GM20000 (cell line): Measurements from ENCODE around the gene INA.
"Not testable (repeated sequence)": the region's sequence is repeated elsewhere in the genome, so short reads cannot be mapped to it uniquely, and the experiment has no call there.

Experiments
- DNase-seq: peaks from one replicate; pipeline ENCODE4 v3.0.0; 2012; ENCODE audit warnings: low spot score
- TF ChIP-seq, protein P1 (sequence below): IDR thresholded peaks from 2 replicates; pipeline ENCODE4 v1.5.1; 2012; ENCODE audit warnings: mild to moderate bottlenecking, control low read depth; ENCODE audit errors: extremely low read depth, missing control alignments

The INA gene

DNA sequence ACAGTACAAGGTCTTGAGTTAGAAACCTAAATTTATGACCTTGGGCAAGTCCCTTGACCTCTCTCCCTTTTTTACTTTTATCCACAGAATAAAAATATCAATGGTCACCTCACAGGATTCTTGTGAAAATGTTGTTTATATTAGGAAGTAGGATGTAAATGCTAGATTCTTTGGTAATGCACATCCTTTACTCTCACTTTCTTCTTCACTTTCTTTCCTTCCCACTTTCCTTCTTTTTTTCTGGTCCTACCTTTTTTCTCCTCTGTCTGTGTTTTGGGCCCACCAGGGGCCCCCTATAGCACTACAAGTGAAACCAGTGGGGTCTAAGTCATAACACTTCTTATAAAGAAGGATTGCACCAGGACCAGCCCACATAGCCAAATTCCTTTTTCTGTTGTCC lies 19.1 kb upstream of the INA start:
- no peak for DNase-seq
- TF ChIP-seq, protein P1, sequence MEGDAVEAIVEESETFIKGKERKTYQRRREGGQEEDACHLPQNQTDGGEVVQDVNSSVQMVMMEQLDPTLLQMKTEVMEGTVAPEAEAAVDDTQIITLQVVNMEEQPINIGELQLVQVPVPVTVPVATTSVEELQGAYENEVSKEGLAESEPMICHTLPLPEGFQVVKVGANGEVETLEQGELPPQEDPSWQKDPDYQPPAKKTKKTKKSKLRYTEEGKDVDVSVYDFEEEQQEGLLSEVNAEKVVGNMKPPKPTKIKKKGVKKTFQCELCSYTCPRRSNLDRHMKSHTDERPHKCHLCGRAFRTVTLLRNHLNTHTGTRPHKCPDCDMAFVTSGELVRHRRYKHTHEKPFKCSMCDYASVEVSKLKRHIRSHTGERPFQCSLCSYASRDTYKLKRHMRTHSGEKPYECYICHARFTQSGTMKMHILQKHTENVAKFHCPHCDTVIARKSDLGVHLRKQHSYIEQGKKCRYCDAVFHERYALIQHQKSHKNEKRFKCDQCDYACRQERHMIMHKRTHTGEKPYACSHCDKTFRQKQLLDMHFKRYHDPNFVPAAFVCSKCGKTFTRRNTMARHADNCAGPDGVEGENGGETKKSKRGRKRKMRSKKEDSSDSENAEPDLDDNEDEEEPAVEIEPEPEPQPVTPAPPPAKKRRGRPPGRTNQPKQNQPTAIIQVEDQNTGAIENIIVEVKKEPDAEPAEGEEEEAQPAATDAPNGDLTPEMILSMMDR: no peak

DNA sequence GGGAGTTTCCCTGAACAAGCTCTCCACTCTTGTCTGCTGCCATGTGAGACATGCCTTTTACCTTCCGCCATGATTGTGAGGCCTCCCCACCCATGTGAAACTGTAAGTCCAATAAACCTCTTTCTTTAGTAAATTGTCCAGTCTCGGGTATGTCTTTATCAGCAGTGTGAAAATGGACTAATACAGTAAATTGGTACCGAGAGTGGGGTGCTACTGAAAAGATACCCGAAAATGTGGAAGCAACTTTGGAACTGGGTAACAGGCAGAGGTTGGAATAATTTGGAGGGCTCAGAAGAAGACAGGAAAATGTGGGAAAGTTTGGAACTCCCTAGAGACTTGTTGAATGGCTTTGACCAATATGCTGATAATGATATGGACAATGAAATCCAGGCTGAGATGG lies 18.0 kb upstream of the INA start:
- not testable (repeated sequence) for DNase-seq

DNA sequence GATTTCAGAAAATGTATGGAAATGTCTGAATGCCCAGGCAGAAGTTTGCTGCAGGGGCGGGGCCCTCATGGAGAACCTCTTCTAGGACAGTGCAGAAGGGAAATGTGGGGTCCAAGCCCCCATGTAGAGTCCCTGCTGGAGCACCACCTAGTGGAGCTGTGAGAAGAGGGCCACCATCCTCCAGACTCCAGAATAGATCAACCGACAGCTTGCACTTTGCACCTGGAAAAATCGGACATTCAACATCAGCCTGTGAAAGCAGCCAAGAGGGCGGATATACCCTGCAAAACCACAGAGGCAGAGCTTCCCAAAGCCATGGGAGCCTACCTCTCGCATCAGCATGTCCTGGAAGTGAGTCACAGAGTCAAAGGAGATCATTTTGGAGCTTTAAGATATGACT lies 16.9 kb upstream of the INA start:
- DNase-seq: no peak

DNA sequence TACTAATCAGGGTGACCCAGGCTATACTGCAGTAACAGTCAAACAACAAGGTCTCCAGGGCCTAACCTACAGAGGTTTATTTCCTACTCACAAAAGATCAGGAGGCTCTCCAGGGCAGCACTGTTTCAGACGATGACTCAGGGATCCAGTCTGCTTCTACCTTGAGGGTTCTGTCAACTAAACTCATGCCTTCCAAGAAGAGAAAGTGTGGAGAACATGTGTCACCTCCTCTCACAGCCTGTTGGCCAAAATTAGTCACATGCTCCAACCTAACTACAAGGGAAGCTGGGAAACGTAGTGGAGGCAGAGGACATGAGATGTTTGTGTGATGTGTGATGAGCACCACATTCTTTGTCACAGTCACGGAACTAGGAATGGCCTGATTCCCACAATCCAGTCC lies 14.7 kb upstream of the INA start:
- TF ChIP-seq, protein P1: no peak

More for the DNA sequence above, 16.9 kb upstream of the INA start:
- TF ChIP-seq, protein P1: no peak

DNA sequence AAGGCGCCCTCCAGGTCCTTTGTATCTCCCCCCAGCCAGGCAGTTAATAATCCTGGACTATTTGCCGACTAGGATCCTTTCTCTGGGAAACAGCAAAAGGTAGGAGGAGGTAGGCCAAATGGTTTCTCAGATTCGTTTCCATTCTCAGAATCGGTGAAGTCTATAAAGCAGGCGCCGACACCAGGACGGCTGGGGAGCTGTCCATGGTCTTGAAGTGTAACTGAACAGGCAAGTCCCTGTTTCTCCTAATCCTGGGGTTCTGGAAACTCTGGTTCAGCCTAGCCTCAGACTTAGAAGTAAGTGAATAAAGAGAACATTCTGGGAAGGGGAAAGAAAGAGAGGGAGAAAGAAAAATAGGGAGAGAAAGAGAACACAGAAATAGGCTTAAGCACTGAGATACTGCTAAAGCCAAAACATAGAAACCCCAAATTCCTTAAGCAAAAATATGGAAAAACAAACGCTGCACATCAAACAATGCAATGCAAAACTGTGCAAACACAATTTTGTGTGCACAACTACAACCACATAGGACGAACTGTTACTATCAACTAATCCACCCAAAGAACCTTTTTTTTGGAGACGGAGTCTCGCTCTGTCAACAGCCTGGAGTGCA lies 11.1 kb upstream of the INA start:
- peak; percentile 46 for DNase-seq
- TF ChIP-seq, protein P1: no peak

More for the DNA sequence above, 14.7 kb upstream of the INA start:
- DNase-seq: no peak

DNA sequence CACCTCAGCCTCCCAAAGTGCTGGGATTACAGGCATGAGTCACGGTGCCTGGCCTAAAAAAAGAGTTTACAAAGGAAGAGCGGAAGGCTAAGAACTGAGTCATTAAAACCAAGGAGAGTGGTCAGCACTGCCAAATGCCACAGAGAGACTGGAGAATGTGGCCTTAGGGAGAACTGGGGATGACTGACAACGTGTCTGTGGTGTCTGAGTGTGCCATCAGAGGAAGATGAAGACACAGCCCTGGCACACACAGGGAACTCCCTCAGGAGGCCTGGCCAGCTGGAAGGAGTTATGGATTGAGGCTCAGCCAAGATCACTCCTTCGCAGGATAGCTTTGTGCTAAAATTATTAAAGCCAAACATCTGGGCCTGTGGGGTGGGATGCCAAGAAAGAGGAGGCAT lies 3.9 kb upstream of the INA start:
- no peak for DNase-seq

DNA sequence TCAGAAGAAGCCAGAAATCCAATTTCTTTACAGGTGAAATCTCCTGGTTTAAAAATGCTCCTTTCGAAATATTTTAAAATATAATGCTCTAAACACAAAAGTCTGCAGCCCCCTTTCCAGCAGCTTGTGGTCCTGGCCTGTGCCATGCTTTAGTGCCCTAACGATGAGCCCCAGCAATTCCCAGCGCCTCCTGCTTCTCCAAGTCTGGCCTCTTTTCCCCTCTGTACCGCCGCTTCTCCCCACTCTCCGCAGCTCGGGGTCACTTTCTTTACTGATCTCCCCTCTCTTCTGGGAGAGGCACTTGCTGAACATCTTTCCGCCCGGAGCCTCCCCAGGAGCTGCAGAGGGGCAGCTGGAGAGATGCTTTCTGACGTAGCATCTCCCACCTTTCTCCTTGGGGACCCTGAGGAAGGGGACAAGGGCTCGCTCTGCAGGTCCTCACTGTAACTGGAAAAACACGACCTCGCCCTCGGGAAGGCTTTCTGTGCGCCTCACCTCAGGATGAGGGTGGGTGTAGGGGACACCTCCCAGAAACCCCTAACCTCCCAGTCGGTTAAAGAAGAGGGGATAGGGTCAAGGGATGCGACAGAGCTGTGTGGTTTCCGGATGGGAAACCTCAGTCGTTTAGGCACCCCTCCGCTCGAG lies 565 bp upstream of the INA start:
- DNase-seq: peak; percentile 46
- TF ChIP-seq, protein P1: no peak

More for the DNA sequence above, 3.9 kb upstream of the INA start:
- TF ChIP-seq, protein P1: no peak
